A673 (cell line): Measurements from ENCODE around the gene GABARAPL2. TPM values are rescaled to one million over a fixed set of nuclear protein-coding genes. Genes with fewer than 3 reads are reported as not detected.

Source experiments
- BruUV-seq: library from RNA; stranded (reverse); fragments of 400-500 nt; replicated peaks from 2 replicates; lab custom pipeline; 2021; lab: Mats Ljungman, UMichigan
- CTCF ChIA-PET: fragments of 300-600 bp; sonication (Branson Sonifier 250); formaldehyde crosslinking; loops from one replicate; lab custom pipeline; 2022; ENCODE audit warnings: antibody characterized with exemption; lab: Charles Lee
- POLR2A ChIA-PET: fragments of 300-600 bp; sonication (Branson Sonifier 250); formaldehyde crosslinking; loops from one replicate; lab custom pipeline; 2022; ENCODE audit warnings: antibody characterized with exemption; ENCODE audit not compliant: low non-redundant PET; lab: Charles Lee
- DNase-seq: peaks from one replicate; pipeline ENCODE4 v3.0.0-alpha.2; 2015; ENCODE audit warnings: low spot score
- H3K27ac ChIP-seq: fragments of 200-600 bp; sonication (generic); 2 replicates; pipeline ENCODE4 v1.5.1; 2016; ENCODE audit warnings: mixed run types, low read depth, mild to moderate bottlenecking, mixed read lengths, antibody characterized with exemption, low read length; ENCODE audit not compliant: poor library complexity, severe bottlenecking
- H3K27me3 ChIP-seq: fragments of 200-600 bp; sonication (generic); replicated peaks from 2 replicates; pipeline ENCODE4 v1.6.1; 2017; ENCODE audit warnings: mixed run types, low read depth, mild to moderate bottlenecking, mixed read lengths, antibody characterized with exemption, low read length; ENCODE audit not compliant: insufficient read depth, poor library complexity
- H3K36me3 ChIP-seq: fragments of 200-600 bp; sonication (generic); 2 replicates; pipeline ENCODE4 v1.6.1; 2016; ENCODE audit warnings: mixed run types, mild to moderate bottlenecking, mixed read lengths, antibody characterized with exemption, low read length; ENCODE audit not compliant: insufficient read depth, poor library complexity, severe bottlenecking
- H3K4me1 ChIP-seq: fragments of 200-600 bp; sonication (generic); 2 replicates; pipeline ENCODE4 v1.6.1; 2017; ENCODE audit warnings: mixed run types, mild to moderate bottlenecking, mixed read lengths, antibody characterized with exemption, low read length; ENCODE audit not compliant: insufficient read depth, poor library complexity, severe bottlenecking
- H3K4me3 ChIP-seq: fragments of 200-600 bp; sonication (generic); 2 replicates; pipeline ENCODE4 v1.5.1; 2016; ENCODE audit warnings: low read depth, mixed run types, mild to moderate bottlenecking, mixed read lengths, low read length; ENCODE audit not compliant: poor library complexity, severe bottlenecking
- H3K9me3 ChIP-seq: fragments of 200-600 bp; sonication (generic); 2 replicates; pipeline ENCODE4 v1.6.1; 2016; ENCODE audit warnings: mixed run types, low read depth, mild to moderate bottlenecking, mixed read lengths, antibody characterized with exemption, low read length; ENCODE audit not compliant: poor library complexity, severe bottlenecking
- EZH2 ChIP-seq: fragments of 200-600 bp; sonication (generic); IDR thresholded peaks from 2 replicates; pipeline ENCODE4 v1.6.1; 2017; ENCODE audit warnings: borderline replicate concordance, low read depth, mild to moderate bottlenecking, mixed read lengths, antibody characterized with exemption, low read length; ENCODE audit not compliant: poor library complexity, severe bottlenecking
- intact Hi-C: fragments of 100-400 bp; cut with micrococcal nuclease; formaldehyde crosslinking; loops from one replicate; pipeline ENCODE4 v1.10.0; 2022; ENCODE audit not compliant: unreplicated experiment
- total RNA-seq: library from RNA; stranded (reverse); gene quantifications from 2 replicates; pipeline ENCODE4 v1.2.3, GENCODE V29; 2021
- TF ChIP-seq, protein P1 (sequence below): fragments of 300-800, 200-600 bp; sonication (generic); conservative IDR thresholded peaks from 2 replicates; pipeline ENCODE4 v1.5.1; 2017; ENCODE audit warnings: low read depth, mild to moderate bottlenecking, antibody characterized with exemption, low read length, moderate library complexity, mixed read lengths

The GABARAPL2 gene
- total RNA-seq, 1 experiment from 2014 or later: 95.4 TPM

- Histone ChIP-seq H3K9me3 (no peaks in the 10 kb centered on the region), H3K27me3 (no peaks in the 10 kb centered on the region), H3K36me3 (no peaks in the 10 kb centered on the region), H3K4me3 (no peak overlapping the region), H3K27ac (no peak overlapping the region), H3K4me1 (peaks cover 4% of the 10 kb centered on the region)
- ChIA-PET CTCF (interaction anchor here (0.8 to 1.0 kb wide), 3 partner anchors 29 to 214 kb away, joined by 3 to 7 read pairs (median 3); no protein-coding TSS in a partner anchor), POLR2A (no interaction called here)
- TF ChIP-seq, protein P1, sequence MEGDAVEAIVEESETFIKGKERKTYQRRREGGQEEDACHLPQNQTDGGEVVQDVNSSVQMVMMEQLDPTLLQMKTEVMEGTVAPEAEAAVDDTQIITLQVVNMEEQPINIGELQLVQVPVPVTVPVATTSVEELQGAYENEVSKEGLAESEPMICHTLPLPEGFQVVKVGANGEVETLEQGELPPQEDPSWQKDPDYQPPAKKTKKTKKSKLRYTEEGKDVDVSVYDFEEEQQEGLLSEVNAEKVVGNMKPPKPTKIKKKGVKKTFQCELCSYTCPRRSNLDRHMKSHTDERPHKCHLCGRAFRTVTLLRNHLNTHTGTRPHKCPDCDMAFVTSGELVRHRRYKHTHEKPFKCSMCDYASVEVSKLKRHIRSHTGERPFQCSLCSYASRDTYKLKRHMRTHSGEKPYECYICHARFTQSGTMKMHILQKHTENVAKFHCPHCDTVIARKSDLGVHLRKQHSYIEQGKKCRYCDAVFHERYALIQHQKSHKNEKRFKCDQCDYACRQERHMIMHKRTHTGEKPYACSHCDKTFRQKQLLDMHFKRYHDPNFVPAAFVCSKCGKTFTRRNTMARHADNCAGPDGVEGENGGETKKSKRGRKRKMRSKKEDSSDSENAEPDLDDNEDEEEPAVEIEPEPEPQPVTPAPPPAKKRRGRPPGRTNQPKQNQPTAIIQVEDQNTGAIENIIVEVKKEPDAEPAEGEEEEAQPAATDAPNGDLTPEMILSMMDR: peak; percentile 65
- TF ChIP-seq EZH2: no peak
- intact Hi-C loops: no loop called here
- BruUV-seq: no TSS peak
- DNase-seq: peak; percentile 61
Observed at GRCh38 chr16:75550211-75550662, 15.9 kb upstream of the GABARAPL2 start.

DNA sequence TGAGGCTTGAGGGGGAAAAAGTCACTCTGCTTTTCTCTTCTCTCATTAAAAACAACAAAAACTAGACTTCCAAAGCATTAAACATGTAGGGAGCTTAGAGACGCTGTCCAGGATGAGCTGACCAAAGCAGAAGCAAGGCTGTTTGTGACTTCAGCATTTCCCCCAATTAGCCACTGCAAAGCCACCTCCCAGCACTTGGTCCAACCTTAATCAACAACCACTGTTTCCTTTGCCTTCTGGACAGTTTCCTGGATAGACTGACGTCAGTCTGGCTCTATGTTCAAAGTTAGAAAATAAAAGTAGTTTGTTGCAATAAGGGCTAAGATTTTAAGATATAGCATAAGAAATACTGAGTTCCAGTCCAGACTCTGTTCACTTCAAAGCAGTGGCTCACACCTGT lies 13.2 kb upstream of the GABARAPL2 start:
- Histone ChIP-seq H3K4me3 (no peak overlapping the region), H3K4me1 (peaks cover 9% of the 10 kb centered on the region), H3K9me3 (no peaks in the 10 kb centered on the region), H3K27me3 (no peaks in the 10 kb centered on the region), H3K27ac (no peak overlapping the region), H3K36me3 (no peaks in the 10 kb centered on the region)
- no TSS peak for BruUV-seq
- CTCF ChIA-PET: no interaction called here
- intact Hi-C loops: no loop called here
- TF ChIP-seq EZH2: no peak
- TF ChIP-seq, protein P1: no peak
- DNase-seq: no peak
- POLR2A ChIA-PET: no interaction called here

DNA sequence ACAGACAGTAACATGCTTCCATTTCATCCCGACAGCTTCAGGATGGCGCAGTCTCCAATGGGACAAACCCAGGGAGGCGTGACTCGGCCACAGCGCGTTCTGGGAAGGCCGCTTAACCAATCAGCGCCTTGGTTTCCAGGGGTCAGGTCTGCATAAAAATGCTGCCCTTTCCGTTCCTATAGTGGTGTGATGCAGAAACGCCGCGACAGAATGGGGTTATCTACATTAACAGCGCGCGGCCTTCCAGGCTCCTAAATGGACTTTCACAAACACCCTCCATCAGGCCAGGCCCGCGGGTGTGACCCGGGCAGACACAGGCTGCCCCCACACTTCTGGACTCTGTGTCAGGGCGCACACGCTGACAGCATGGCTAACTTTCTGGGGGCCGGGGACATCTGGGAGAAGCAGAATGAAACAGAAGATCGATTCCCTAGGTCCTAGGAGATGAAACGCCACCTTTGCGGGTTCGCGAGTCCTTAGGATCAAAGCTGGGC lies 10.9 kb upstream of the GABARAPL2 start:
- no peak for TF ChIP-seq EZH2
- TF ChIP-seq, protein P1: no peak
- peak overlapping the region; percentile 64 for H3K27ac ChIP-seq
- peak; percentile 88 for DNase-seq
- peak overlapping the region; percentile 87 for H3K4me3 ChIP-seq
- ChIA-PET CTCF (no interaction called here), POLR2A (interaction anchor here (0.6 kb wide), 2 partner anchors 38 to 160 kb away, joined by 5 to 6 read pairs; no protein-coding TSS in a partner anchor)
- TSS peak; percentile 45 for BruUV-seq
- H3K4me1 ChIP-seq: peaks cover 9% of the 10 kb centered on the region
- intact Hi-C loops: loop anchor here (2.0 kb wide), 1 partner anchor 90 kb away; the partner anchor contains the start of gene TMEM170A
- H3K36me3 ChIP-seq: no peaks in the 10 kb centered on the region
- no peaks in the 10 kb centered on the region for H3K27me3 ChIP-seq
- H3K9me3 ChIP-seq: no peaks in the 10 kb centered on the region
